ENCODE measurements around the gene TTLL11.

DNA sequence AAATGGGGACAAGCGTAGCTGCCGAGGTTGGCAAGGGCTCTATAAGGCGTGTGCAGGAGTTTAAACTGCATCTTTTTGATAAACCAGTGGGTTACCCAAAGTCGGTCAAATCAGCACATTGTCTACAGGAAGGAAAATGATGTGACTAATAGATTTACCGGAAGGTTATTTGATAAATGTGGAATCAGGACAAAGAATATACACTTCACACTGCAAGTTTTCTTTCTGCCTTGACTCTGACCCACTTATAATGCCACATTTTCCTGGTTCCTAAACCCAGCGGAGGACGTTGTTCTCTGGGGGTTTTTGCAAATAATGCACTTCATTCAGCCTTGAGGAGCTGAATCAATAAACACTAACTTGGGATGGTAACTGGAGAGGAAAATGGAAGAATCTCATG, 76.8 kb downstream of the TTLL11 start:
- no peak for TF ChIP-seq POLR2A (IDR thresholded peaks at IDR 0.05)
- TF ChIP-seq, protein P1, sequence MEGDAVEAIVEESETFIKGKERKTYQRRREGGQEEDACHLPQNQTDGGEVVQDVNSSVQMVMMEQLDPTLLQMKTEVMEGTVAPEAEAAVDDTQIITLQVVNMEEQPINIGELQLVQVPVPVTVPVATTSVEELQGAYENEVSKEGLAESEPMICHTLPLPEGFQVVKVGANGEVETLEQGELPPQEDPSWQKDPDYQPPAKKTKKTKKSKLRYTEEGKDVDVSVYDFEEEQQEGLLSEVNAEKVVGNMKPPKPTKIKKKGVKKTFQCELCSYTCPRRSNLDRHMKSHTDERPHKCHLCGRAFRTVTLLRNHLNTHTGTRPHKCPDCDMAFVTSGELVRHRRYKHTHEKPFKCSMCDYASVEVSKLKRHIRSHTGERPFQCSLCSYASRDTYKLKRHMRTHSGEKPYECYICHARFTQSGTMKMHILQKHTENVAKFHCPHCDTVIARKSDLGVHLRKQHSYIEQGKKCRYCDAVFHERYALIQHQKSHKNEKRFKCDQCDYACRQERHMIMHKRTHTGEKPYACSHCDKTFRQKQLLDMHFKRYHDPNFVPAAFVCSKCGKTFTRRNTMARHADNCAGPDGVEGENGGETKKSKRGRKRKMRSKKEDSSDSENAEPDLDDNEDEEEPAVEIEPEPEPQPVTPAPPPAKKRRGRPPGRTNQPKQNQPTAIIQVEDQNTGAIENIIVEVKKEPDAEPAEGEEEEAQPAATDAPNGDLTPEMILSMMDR (IDR thresholded peaks at IDR 0.05): no peak
